Measurements from ENCODE around the gene GLMP. TPM values are rescaled to one million over a fixed set of nuclear protein-coding genes. Genes with fewer than 3 reads are reported as not detected.

The GLMP gene
- total RNA-seq, 3 donors from 2014 or later = 33.0 to 50.1 (median 35.3) TPM

- H3K36me3 ChIP-seq (ENCODE audit: low read depth) = peaks cover 47% of the 10 kb centered on the region
- H3K9me3 ChIP-seq = no peaks in the 10 kb centered on the region
- no peak for ATAC-seq
- intact Hi-C loops (cut with DNase I, micrococcal nuclease) = no loop called here
- H3K4me3 ChIP-seq = no peak overlapping the region
- TF ChIP-seq CTCF (IDR thresholded peaks at IDR 0.05) = no peak
- no peak for DNase-seq
- no peaks in the 10 kb centered on the region for H3K4me1 ChIP-seq (ENCODE audit: low read depth)
These were observed 25.2 kb downstream of the GLMP start for GRCh38 chr1:156270314-156270713.

- TF ChIP-seq CTCF (IDR thresholded peaks at IDR 0.05) = no peak
- intact Hi-C loops (cut with DNase I, micrococcal nuclease) = no loop called here
- H3K4me3 ChIP-seq = no peak overlapping the region
- ATAC-seq (no peak), DNase-seq (no peak)
- no peaks in the 10 kb centered on the region for H3K9me3 ChIP-seq
- H3K4me1 ChIP-seq (ENCODE audit: low read depth) = no peaks in the 10 kb centered on the region
- peaks cover 30% of the 10 kb centered on the region for H3K36me3 ChIP-seq (ENCODE audit: low read depth)
These were observed 27.1 kb downstream of the GLMP start for GRCh38 chr1:156268336-156268735.

- DNase-seq (no peak), ATAC-seq (peak; percentile 17)
- H3K9me3 ChIP-seq = no peaks in the 10 kb centered on the region
- TF ChIP-seq CTCF (IDR thresholded peaks at IDR 0.05) = no peak
- no peaks in the 10 kb centered on the region for H3K4me1 ChIP-seq (ENCODE audit: low read depth)
- H3K4me3 ChIP-seq = no peak overlapping the region
- H3K36me3 ChIP-seq (ENCODE audit: low read depth) = peaks cover 33% of the 10 kb centered on the region
- intact Hi-C loops (cut with DNase I, micrococcal nuclease) = no loop called here
These were observed 29.4 kb downstream of the GLMP start for GRCh38 chr1:156266051-156266450.

GRCh38 chr1:156263288-156263655, 32.2 kb downstream of the GLMP start:
- H3K4me1 ChIP-seq (ENCODE audit: low read depth) = no peaks in the 10 kb centered on the region
- no peak for TF ChIP-seq CTCF (IDR thresholded peaks at IDR 0.05)
- H3K36me3 ChIP-seq (ENCODE audit: low read depth) = peaks cover 49% of the 10 kb centered on the region
- intact Hi-C loops (cut with DNase I, micrococcal nuclease) = no loop called here
- H3K4me3 ChIP-seq = no peak overlapping the region
- DNase-seq (no peak), ATAC-seq (no peak)
- no peaks in the 10 kb centered on the region for H3K9me3 ChIP-seq

- ATAC-seq = no peak
- Histone ChIP-seq H3K36me3 (ENCODE audit: low read depth) (peaks cover 44% of the 10 kb centered on the region), H3K4me3 (no peak overlapping the region), H3K9me3 (no peaks in the 10 kb centered on the region), H3K4me1 (ENCODE audit: low read depth) (no peaks in the 10 kb centered on the region)
- TF ChIP-seq CTCF (IDR thresholded peaks at IDR 0.05) = no peak
- intact Hi-C loops (cut with DNase I, micrococcal nuclease) = no loop called here
- no peak for DNase-seq
These were observed 32.8 kb downstream of the GLMP start for GRCh38 chr1:156262461-156263287.

Measured in mucosa of descending colon (tissue), 3 donors.